Fibroblast of pulmonary artery (primary cell): ENCODE measurements around the gene CRACDL.
"Not testable (repeated sequence)": the region's sequence is repeated elsewhere in the genome, so short reads cannot be mapped to it uniquely, and the experiment has no call there.

Experiments
- DNase-seq: peaks from one replicate; pipeline ENCODE4 v3.0.0-alpha.2; 2010; ENCODE audit warnings: low read depth
- H3K4me3 ChIP-seq: replicated peaks from 2 replicates; pipeline ENCODE4 v1.5.1; 2011; ENCODE audit warnings: low read depth, mild to moderate bottlenecking, control low read depth, low read length, moderate library complexity
- TF ChIP-seq, protein P1 (sequence below): IDR thresholded peaks from 2 replicates; pipeline ENCODE4 v1.5.1; 2011; ENCODE audit warnings: mild to moderate bottlenecking, control low read depth, low read length, inconsistent platforms; ENCODE audit errors: missing control alignments

The CRACDL gene

DNA sequence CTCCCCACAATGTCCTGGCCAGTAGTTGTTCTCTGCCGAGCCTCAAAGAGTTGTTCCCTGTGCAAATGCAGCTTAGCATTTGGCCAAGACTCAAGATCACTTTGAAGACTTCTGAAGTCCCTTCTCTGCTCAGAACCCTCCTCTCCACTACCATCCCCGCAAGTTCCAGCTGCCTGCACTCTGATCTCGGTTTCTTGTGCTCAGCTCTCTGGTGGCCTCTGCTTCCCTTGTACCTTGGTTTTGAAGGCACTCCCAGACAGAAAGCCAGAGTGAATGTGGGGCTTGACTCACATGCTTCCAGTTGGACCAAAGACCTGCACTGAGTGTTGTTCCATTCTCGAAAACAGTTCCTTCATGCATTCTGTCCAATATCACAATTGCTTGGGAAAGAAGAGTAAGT is 28.6 kb downstream of the CRACDL start:
- TF ChIP-seq, protein P1, sequence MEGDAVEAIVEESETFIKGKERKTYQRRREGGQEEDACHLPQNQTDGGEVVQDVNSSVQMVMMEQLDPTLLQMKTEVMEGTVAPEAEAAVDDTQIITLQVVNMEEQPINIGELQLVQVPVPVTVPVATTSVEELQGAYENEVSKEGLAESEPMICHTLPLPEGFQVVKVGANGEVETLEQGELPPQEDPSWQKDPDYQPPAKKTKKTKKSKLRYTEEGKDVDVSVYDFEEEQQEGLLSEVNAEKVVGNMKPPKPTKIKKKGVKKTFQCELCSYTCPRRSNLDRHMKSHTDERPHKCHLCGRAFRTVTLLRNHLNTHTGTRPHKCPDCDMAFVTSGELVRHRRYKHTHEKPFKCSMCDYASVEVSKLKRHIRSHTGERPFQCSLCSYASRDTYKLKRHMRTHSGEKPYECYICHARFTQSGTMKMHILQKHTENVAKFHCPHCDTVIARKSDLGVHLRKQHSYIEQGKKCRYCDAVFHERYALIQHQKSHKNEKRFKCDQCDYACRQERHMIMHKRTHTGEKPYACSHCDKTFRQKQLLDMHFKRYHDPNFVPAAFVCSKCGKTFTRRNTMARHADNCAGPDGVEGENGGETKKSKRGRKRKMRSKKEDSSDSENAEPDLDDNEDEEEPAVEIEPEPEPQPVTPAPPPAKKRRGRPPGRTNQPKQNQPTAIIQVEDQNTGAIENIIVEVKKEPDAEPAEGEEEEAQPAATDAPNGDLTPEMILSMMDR = no peak
- no peak for DNase-seq
- no peak overlapping the region for H3K4me3 ChIP-seq

DNA sequence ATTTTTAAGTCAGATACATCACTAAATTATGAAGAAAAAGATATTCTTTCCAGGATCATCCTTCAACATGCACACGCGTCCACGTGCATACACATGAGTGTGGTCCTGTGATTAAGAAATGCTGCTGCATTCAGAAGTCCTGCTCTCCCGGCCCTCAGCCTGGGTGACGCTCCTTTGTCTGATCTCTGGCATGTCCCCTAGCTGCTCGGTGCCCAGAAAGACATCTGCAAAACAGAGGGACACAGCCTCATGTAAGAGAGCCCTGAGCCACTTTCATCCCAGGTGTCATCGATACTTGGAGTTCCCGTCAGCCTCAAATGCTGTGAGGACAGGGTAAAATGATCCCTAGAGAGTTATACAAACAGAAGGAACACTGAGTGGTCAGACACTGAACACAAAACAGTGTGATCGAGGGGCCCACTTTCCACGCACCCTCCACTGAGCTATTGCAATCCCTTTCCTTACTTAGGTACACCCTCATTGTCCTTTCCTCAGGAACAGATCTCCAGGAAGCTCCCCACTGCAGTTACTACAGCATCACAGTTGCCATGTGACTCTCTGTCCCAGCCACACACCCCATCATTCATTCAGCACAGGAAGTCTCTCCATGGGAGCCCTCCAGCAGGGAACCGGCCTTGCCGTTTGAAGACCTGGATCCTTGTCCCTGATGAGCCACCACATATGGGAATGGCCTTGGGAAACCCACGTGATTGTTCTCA is 32.1 kb downstream of the CRACDL start:
- H3K4me3 ChIP-seq = no peak overlapping the region
- TF ChIP-seq, protein P1 = no peak
- no peak for DNase-seq

GRCh38 chr2:98903064-98903355 is 33.0 kb downstream of the CRACDL start:
- TF ChIP-seq, protein P1 = no peak
- DNase-seq = no peak
- no peak overlapping the region for H3K4me3 ChIP-seq

GRCh38 chr2:98902209-98903063 is 33.6 kb downstream of the CRACDL start:
- DNase-seq = no peak
- H3K4me3 ChIP-seq = no peak overlapping the region
- TF ChIP-seq, protein P1 = no peak

DNA sequence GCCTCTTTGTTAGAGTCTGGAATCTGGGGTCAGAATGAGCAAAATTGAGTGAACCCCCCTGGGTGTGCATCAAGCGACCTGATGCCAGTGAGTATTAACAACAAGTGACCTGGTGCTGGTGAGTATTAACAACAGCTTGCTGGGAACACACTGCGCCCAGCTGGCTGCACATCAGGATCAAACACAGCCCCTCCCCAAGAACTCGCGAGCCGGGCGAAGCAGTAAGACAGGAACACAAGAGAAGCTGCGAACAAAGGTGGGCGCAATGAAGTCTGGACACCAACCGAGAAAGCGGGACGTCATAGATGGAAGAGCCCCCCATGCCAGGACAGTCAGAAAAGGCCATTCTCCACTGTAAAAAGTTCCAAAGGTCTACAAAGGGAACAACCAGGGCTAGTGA is 34.3 kb downstream of the CRACDL start:
- DNase-seq = no peak
- TF ChIP-seq, protein P1 = no peak
- H3K4me3 ChIP-seq = no peak overlapping the region

DNA sequence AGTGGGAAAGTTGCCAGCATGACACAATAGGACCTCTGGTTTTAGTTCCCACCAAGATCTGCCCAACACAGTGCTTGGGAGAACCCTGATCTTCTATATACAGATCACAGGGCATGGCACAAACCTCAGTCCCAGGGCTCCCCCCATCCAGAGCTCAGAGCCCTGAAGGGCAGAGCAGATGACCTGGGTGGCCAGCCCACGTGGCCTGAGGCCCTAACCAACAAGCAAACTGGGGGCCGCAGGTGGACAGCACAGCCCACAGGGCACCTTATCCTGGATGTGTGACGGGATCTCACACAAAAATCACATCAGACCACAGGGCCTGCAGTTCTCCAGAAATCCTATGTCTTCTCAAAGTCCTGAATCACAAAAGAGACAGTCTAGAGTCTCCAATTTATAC is 34.7 kb downstream of the CRACDL start:
- TF ChIP-seq, protein P1 = no peak
- no peak overlapping the region for H3K4me3 ChIP-seq
- DNase-seq = no peak

DNA sequence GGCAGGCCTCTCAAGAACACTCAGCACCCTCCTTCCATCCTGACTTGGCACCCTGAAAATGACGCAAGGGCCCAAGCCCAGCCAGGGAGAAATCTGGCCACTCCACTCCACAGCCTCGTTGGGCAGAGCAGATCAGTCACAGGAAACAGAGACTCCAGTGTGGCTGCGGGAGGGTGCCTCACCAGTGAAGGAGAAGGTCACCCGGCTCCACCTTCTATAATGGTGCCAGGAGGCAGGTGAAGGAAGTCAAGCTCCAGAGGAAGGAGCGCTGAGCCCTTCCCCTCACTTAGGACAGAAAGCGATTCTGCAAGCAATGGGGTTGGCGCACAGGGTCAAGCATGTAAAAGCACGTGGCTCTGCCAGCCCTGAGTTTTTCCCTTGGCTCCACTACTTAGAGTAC is 35.3 kb downstream of the CRACDL start:
- TF ChIP-seq, protein P1 = no peak
- DNase-seq = no peak
- no peak overlapping the region for H3K4me3 ChIP-seq

DNA sequence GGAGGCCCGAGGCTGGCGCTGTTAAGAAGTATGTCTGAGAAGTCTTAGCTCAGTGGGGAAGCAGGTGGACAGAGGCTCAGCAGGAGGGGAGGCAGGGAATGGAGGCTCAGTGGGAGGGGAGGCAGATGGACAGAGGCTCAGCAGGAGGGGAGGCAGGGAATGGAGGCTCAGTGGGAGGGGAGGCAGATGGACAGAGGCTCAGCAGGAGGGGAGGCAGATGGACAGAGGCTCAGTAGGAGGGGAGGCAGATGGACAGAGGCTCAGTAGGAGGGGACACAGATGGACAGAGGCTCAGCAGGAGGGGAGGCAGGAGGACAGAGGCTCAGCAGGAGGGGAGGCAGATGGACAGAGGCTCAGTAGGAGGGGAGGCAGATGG is 36.3 kb downstream of the CRACDL start:
- DNase-seq, H3K4me3 ChIP-seq: not testable (repeated sequence)
